DND-41 (cell line): ENCODE data around the gene C6orf47.

Experiments used
- CTCF ChIP-seq: IDR thresholded peaks from 2 replicates; pipeline ENCODE4 v1.5.1; 2012; ENCODE audit warnings: borderline replicate concordance, low read length, moderate library complexity, mild to moderate bottlenecking; ENCODE audit not compliant: poor library complexity, severe bottlenecking; ENCODE audit errors: extremely low read depth
- EZH2 ChIP-seq: IDR thresholded peaks from 3 replicates; pipeline ENCODE4 v1.6.1; 2012; ENCODE audit warnings: borderline replicate concordance, low read depth, mild to moderate bottlenecking, moderate library complexity, low read length, inconsistent platforms; ENCODE audit not compliant: severe bottlenecking

- TF ChIP-seq CTCF = no peak
- TF ChIP-seq EZH2 = no peak
Observed at GRCh38 chr6:31662124-31662723, 1.6 kb upstream of the C6orf47 start.
